ENCODE measurements around the gene ASCL4.

The ASCL4 gene

GRCh38 chr12:107783406-107784376 lies 9.2 kb downstream of the ASCL4 start:
- no peak for DNase-seq (ENCODE audit: low read depth)
- no peak for TF ChIP-seq CTCF (IDR thresholded peaks at IDR 0.05; ENCODE audit: control insufficient read depth, insufficient read depth, low read depth, low read length, missing control alignments)
- no peak overlapping the region for H3K4me3 ChIP-seq (ENCODE audit: control insufficient read depth, low read depth, low read length)

DNA sequence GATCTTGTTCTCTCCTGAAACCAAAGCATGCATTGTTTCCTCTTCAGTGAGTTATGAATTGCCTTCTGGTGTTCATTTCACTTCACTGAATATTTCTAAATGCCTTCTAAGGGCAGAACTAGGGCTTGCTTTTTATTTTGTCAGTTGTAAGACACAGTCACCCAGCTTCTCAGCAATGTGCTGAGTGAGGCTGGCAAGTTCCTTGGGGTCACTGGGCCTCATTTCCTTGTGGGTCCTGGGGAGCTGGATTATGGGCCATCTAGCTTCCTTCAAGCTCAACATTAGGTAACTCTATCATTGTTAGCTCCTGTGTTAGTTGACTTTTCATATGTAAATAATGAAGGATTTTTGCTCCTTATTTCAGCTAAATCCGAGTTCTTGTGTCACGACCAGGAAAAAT lies 13.8 kb downstream of the ASCL4 start:
- no peak overlapping the region for H3K4me3 ChIP-seq (ENCODE audit: control insufficient read depth, low read depth, low read length)
- DNase-seq (ENCODE audit: low read depth): no peak
- no peak for TF ChIP-seq CTCF (IDR thresholded peaks at IDR 0.05; ENCODE audit: control insufficient read depth, insufficient read depth, low read depth, low read length, missing control alignments)

- TF ChIP-seq CTCF (IDR thresholded peaks at IDR 0.05; ENCODE audit: control insufficient read depth, insufficient read depth, low read depth, low read length, missing control alignments): no peak
- no peak overlapping the region for H3K4me3 ChIP-seq (ENCODE audit: control insufficient read depth, low read depth, low read length)
- no peak for DNase-seq (ENCODE audit: low read depth)
These were observed 14.4 kb downstream of the ASCL4 start for GRCh38 chr12:107788690-107789458.

- DNase-seq (ENCODE audit: low read depth): no peak
- no peak overlapping the region for H3K4me3 ChIP-seq (ENCODE audit: control insufficient read depth, low read depth, low read length)
- no peak for TF ChIP-seq CTCF (IDR thresholded peaks at IDR 0.05; ENCODE audit: control insufficient read depth, insufficient read depth, low read depth, low read length, missing control alignments)
These were observed 17.1 kb downstream of the ASCL4 start for GRCh38 chr12:107791465-107792089.

DNA sequence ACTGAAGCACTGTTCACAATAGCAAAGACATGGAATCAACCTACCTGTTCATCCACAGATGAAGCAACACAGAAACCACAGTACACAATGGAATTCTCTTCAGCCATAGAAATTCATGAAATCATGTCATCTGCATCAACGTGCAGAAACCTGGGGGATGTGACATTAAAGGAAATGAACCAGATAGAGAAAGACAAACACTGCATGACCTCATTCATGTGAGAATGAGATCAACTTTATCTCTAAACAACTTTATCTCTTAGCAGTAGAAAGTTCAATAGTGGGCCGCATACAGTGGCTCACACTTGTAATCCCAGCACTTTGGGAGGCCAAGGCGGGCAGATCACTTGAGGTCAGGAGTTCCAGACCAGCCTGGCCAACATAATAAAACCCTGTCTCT lies 19.9 kb downstream of the ASCL4 start:
- no peak overlapping the region for H3K4me3 ChIP-seq (ENCODE audit: control insufficient read depth, low read depth, low read length)

More for the DNA sequence above, 19.9 kb downstream of the ASCL4 start:
- no peak for DNase-seq (ENCODE audit: low read depth)
- no peak for TF ChIP-seq CTCF (IDR thresholded peaks at IDR 0.05; ENCODE audit: control insufficient read depth, insufficient read depth, low read depth, low read length, missing control alignments)
